ENCODE measurements around the gene PCNP. TPM values are rescaled to one million over a fixed set of nuclear protein-coding genes. Genes with fewer than 3 reads are reported as not detected.

PCNP gene
- total and polyA plus RNA-seq, 9 of the 15 experiments (the other 6 are each of a cell fraction or from before 2014, with no cell fraction given), result 54.3 to 170 (median 150) TPM

DNA sequence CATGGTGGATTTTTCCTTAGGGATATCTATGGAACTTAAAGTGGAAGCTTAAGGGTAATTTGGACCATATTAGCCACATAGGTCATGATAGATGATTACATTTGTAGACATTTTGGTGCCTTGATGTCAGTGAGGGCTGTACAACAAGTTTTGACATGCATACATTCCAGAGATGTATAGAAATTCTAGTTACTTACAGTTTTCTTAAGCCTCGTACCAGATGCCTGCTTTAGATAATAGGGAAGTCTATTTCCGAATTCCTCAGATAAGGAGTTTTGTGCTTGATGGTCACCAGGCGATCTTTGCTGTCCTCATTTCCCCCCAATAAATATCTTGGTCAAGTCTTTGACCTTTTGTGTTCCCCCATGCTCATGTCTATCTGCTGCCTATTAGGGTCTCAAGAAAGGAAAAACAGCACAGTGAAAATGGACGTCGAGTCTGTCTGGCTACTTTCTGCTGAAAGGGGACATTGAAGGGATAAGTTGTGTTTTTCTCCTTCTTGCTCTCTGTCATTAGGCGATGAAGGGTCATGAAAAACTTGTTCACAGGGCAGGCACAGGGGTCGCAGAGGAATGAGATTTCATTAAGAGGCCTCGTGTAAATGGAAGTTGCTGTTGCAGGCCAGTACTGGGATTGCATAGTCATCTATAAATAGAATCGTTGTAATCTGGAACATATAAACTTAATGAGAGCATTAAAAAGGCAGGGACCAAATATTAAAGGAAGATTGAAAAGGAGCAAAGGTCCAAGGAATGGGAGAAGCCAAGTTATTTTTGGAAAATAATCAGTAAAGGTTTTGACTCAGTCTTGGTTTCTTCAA lies 41.0 kb upstream of the PCNP start:
- Histone ChIP-seq H2AFZ (ENCODE audit: low read depth, low read length) (peak overlapping the region; percentile 95), H3K9me1 (ENCODE audit: control insufficient read depth, insufficient read depth, low read length) (no peaks in the 10 kb centered on the region), H4K20me1 (replicated peaks; ENCODE audit: control insufficient read depth, insufficient read depth, low read length) (no peaks in the 10 kb centered on the region), H3K9me3 (replicated peaks; ENCODE audit: control insufficient read depth, insufficient read depth, low read depth, low read length) (0 out of 2 replicates have a peak, but pooled peaks cover 2% of the 10 kb centered on the region), H3K27me3 (ENCODE audit: control insufficient read depth in 2 of 2, insufficient read depth in 2 of 2, low read length in 2 of 2) (no peaks in the 10 kb centered on the region), H3K4me3 (no peak overlapping the region), H3K79me2 (ENCODE audit: control insufficient read depth, insufficient read depth, low read length) (no peaks in the 10 kb centered on the region), H3K36me3 (ENCODE audit: control insufficient read depth, insufficient read depth, low read length) (no peaks in the 10 kb centered on the region), H3K4me1 (replicated peaks in 1 of 2; ENCODE audit: control insufficient read depth in 2 of 2, insufficient read depth in 2 of 2, low read length in 2 of 2) (peaks cover 10 to 54% of the 10 kb centered on the region in 2 experiments), H3K9ac (ENCODE audit: insufficient read depth in 1 of 2, low read depth in 2 of 2, low read length in 2 of 2) (peak overlapping the region in 1 of 2 experiments; percentile 53; a peak in 2 of 4 replicates), H3K27ac (ENCODE audit: extremely low read depth, low read depth, low read length) (peak overlapping the region; percentile 83), H3K4me2 (ENCODE audit: insufficient read depth, low read length) (peak overlapping the region; percentile 67)
- ChIA-PET CTCF (ENCODE audit: low intra/inter-chr PET ratio) (no interaction called here), POLR2A (no interaction called here)
- 3% methylated on average over 7 of the region's 9 CpGs for WGBS (ENCODE audit: insufficient coverage, low coverage, missing lambda C conversion rate)
- in situ Hi-C loops (cut with MboI) (no loop called here), intact Hi-C loops (cut with micrococcal nuclease) (no loop called here)
- no peak for ATAC-seq
- no peak for FAIRE-seq
- no peak for DNase-seq (ENCODE audit: extremely low read depth in 1 of 4, low spot score in 3 of 4)
- no TSS peak for BruUV-seq (replicated peaks)
- TF ChIP-seq, protein P1, sequence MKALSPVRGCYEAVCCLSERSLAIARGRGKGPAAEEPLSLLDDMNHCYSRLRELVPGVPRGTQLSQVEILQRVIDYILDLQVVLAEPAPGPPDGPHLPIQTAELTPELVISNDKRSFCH (CRISPR knock-in tag; IDR thresholded peaks at IDR 0.05), result no peak
- TF ChIP-seq, protein P1 (tag; IDR thresholded peaks at IDR 0.05), result peak; percentile 52; the same call in 1 of the 2 replicates
- TF ChIP-seq BACH1 (tag; IDR thresholded peaks at IDR 0.05), result 0 out of 2 replicates have a peak, but pooled peaks have one; percentile 39
- TF ChIP-seq MAZ (CRISPR knock-in tag; conservative IDR thresholded peaks at IDR 0.05 in 1 of 2, IDR thresholded peaks at IDR 0.05 in 1 of 2), result no peak
- no peak for TF ChIP-seq BRD9 (IDR thresholded peaks at IDR 0.05; ENCODE audit: low read depth, partially characterized antibody)
- no peak for TF ChIP-seq U2AF1 (optimal IDR thresholded peaks at IDR 0.05; ENCODE audit: low read depth, low read length)
- TF ChIP-seq SAP30 (IDR thresholded peaks at IDR 0.05; ENCODE audit: borderline replicate concordance, insufficient read depth, low read depth, low read length, poor library complexity, severe bottlenecking), result no peak
- no peak for TF ChIP-seq ZC3H4 (CRISPR knock-in tag; IDR thresholded peaks at IDR 0.05; ENCODE audit: borderline replicate concordance)
- 0 out of 2 replicates have a peak, but pooled peaks have one; percentile 32 for TF ChIP-seq NCOR1 (IDR thresholded peaks at IDR 0.05)
- TF ChIP-seq NCOA1 (IDR thresholded peaks at IDR 0.05; ENCODE audit: low read depth), result peak; percentile 43; the same call in 1 of the 2 replicates
- TF ChIP-seq MTA1 (IDR thresholded peaks at IDR 0.05; ENCODE audit: borderline replicate concordance), result 0 out of 2 replicates have a peak, but pooled peaks have one; percentile 18
- TF ChIP-seq, protein P2, sequence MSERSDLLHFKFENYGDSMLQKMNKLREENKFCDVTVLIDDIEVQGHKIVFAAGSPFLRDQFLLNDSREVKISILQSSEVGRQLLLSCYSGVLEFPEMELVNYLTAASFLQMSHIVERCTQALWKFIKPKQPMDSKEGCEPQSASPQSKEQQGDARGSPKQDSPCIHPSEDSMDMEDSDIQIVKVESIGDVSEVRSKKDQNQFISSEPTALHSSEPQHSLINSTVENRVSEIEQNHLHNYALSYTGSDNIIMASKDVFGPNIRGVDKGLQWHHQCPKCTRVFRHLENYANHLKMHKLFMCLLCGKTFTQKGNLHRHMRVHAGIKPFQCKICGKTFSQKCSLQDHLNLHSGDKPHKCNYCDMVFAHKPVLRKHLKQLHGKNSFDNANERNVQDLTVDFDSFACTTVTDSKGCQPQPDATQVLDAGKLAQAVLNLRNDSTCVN (CRISPR knock-in tag; IDR thresholded peaks at IDR 0.05), result no peak
- no peak for TF ChIP-seq GABPB2 (CRISPR knock-in tag; conservative IDR thresholded peaks at IDR 0.05)
- TF ChIP-seq ETV5 (CRISPR knock-in tag; IDR thresholded peaks at IDR 0.05; ENCODE audit: low read depth), result no peak
- TF ChIP-seq ZNF316 (IDR thresholded peaks at IDR 0.05), result peak; percentile 69
- TF ChIP-seq ARID1B (IDR thresholded peaks at IDR 0.05), result peak; percentile 68
- TF ChIP-seq NR2C2 (CRISPR knock-in tag; IDR thresholded peaks at IDR 0.05), result no peak
- TF ChIP-seq NR2C2 (tag; IDR thresholded peaks at IDR 0.05), result no peak
- no peak for TF ChIP-seq PRMT5 (CRISPR knock-in tag; IDR thresholded peaks at IDR 0.05)
- TF ChIP-seq HMG20B (CRISPR knock-in tag; IDR thresholded peaks at IDR 0.05), result no peak
- 0 out of 2 replicates have a peak, but pooled peaks have one; percentile 25 for TF ChIP-seq SOX6 (IDR thresholded peaks at IDR 0.05)
- TF ChIP-seq CBFA2T3 (IDR thresholded peaks at IDR 0.05), result peak; percentile 59
- TF ChIP-seq ZNF175 (CRISPR knock-in tag; IDR thresholded peaks at IDR 0.05; ENCODE audit: low read depth), result no peak

All from K562 (cell line).